Measurements from ENCODE around the gene NAP1L1. TPM values are rescaled to one million over a fixed set of nuclear protein-coding genes. Genes with fewer than 3 reads are reported as not detected.

NAP1L1 gene
- total RNA-seq, 1 experiment from 2014 or later: 467 TPM

DNA sequence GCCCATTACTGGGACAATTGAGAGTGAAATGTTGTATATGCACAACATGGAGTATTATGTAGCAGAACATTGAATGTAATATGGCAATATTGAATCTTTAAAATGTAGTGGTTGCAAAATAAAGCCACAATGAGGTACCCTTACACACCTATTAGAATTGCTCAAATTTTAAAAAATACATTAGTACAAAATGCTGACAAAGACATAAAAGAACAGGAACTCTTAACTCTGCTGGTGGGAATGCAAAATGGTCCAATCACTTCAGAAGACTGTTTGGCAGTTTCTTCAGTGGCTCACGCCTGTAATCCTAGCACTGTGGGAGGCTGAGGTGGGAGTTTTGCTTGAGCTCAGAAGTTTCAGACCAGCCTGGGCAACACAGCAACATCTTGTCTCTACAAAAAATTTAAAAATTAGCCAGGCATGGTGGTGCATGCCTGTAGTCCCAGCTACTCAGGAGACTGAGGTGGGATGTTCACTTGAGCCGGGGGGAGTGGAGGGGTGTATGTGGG lies 6.8 kb upstream of the NAP1L1 start:
- no peak overlapping the region for H3K4me3 Mint-ChIP-seq (ENCODE audit: low read depth, unreplicated experiment)
- no peak for DNase-seq
- no peaks in the 10 kb centered on the region for H3K9me3 Mint-ChIP-seq (ENCODE audit: low read depth, unreplicated experiment)
- CTCF ChIA-PET: no interaction called here
- no peak overlapping the region for H3K27ac Mint-ChIP-seq (ENCODE audit: unreplicated experiment)
- no peaks in the 10 kb centered on the region for H3K27me3 Mint-ChIP-seq (ENCODE audit: unreplicated experiment)
- H3K36me3 Mint-ChIP-seq (ENCODE audit: insufficient read depth, unreplicated experiment): no peaks in the 10 kb centered on the region
- TF ChIP-seq, protein P1, sequence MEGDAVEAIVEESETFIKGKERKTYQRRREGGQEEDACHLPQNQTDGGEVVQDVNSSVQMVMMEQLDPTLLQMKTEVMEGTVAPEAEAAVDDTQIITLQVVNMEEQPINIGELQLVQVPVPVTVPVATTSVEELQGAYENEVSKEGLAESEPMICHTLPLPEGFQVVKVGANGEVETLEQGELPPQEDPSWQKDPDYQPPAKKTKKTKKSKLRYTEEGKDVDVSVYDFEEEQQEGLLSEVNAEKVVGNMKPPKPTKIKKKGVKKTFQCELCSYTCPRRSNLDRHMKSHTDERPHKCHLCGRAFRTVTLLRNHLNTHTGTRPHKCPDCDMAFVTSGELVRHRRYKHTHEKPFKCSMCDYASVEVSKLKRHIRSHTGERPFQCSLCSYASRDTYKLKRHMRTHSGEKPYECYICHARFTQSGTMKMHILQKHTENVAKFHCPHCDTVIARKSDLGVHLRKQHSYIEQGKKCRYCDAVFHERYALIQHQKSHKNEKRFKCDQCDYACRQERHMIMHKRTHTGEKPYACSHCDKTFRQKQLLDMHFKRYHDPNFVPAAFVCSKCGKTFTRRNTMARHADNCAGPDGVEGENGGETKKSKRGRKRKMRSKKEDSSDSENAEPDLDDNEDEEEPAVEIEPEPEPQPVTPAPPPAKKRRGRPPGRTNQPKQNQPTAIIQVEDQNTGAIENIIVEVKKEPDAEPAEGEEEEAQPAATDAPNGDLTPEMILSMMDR (IDR thresholded peaks at IDR 0.05; ENCODE audit: unreplicated experiment): no peak
- no TSS peak for BruUV-seq (replicated peaks)
- intact Hi-C loops (cut with micrococcal nuclease; ENCODE audit: unreplicated experiment): no loop called here
- peaks cover under 1% of the 10 kb centered on the region for H3K4me1 Mint-ChIP-seq (ENCODE audit: low read depth, unreplicated experiment)

DNA sequence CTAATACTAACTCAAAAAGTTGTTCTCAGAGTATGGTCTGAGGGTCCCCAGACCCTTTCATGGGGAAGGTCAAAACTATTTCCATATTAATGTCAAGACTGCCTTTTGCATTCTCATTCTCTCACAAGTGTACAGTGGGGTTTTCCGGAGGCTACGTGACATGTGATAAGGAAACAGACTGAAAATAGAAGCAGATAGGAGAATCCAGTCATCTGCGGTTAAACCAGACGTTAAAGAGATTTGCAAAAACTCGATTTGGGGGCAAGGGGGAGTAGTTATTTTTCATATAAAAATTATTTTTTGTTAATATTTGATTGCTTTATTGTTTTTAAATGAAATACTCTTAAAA lies 1.0 kb upstream of the NAP1L1 start:
- Mint-ChIP-seq H3K9me3 (ENCODE audit: low read depth, unreplicated experiment) (no peaks in the 10 kb centered on the region), H3K4me1 (ENCODE audit: low read depth, unreplicated experiment) (peaks cover 30% of the 10 kb centered on the region), H3K36me3 (ENCODE audit: insufficient read depth, unreplicated experiment) (peaks cover 38% of the 10 kb centered on the region), H3K27me3 (ENCODE audit: unreplicated experiment) (no peaks in the 10 kb centered on the region), H3K27ac (ENCODE audit: unreplicated experiment) (peak overlapping the region; percentile 97), H3K4me3 (ENCODE audit: low read depth, unreplicated experiment) (peak overlapping the region; percentile 99)
- no TSS peak for BruUV-seq (replicated peaks)
- CTCF ChIA-PET: no interaction called here
- intact Hi-C loops (cut with micrococcal nuclease; ENCODE audit: unreplicated experiment): loop anchor here (2.0 to 10.0 kb wide), 2 partner anchors 261 to 469 kb away; partner anchors contain the start of gene OSBPL8
- TF ChIP-seq, protein P1 (IDR thresholded peaks at IDR 0.05; ENCODE audit: unreplicated experiment): no peak
- no peak for DNase-seq

DNA sequence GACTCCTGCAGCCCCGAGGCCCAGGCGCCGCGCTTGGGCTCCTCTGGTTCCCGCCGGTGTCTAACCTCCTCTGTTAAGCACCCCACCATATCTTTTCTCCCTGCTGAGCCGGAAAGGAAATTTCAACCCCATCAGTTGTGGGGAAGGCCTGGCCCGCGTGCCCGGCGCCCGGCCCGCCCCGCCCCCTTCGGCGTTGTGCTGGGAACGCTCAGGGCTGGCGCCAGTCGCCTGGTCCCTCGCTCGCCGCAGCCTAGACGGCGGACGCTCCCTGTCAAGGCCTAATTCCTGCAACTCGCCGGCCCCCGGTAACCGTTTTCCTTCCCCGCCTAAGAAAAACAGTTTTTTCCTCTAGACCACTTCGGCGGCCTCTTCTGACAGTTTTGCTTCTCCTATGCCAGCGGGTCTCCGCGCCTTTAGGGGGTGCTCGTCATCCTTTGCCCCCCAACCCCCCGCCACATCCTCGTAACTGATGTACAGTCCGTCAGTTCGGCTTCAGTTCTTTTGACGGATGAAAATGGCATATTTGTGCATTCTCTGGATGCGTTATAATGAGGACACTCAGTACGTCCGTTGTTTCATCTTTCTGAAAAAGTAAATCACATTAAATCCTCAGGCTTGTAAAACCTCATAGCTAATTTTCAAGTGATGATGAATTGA lies 506 bp upstream of the NAP1L1 start:
- H3K27ac Mint-ChIP-seq (ENCODE audit: unreplicated experiment): peak overlapping the region; percentile 97
- CTCF ChIA-PET: interaction anchor here (0.5 kb wide), 1 partner anchor 51 kb away, joined by 5 read pairs; no protein-coding TSS in a partner anchor
- peaks cover 31% of the 10 kb centered on the region for H3K4me1 Mint-ChIP-seq (ENCODE audit: low read depth, unreplicated experiment)
- no peaks in the 10 kb centered on the region for H3K27me3 Mint-ChIP-seq (ENCODE audit: unreplicated experiment)
- no peak for DNase-seq
- H3K4me3 Mint-ChIP-seq (ENCODE audit: low read depth, unreplicated experiment): peak overlapping the region; percentile 99
- peaks cover 39% of the 10 kb centered on the region for H3K36me3 Mint-ChIP-seq (ENCODE audit: insufficient read depth, unreplicated experiment)
- TF ChIP-seq, protein P1 (IDR thresholded peaks at IDR 0.05; ENCODE audit: unreplicated experiment): peak; percentile 13
- TSS peak; percentile 61 for BruUV-seq (replicated peaks)
- H3K9me3 Mint-ChIP-seq (ENCODE audit: low read depth, unreplicated experiment): no peaks in the 10 kb centered on the region
- intact Hi-C loops (cut with micrococcal nuclease; ENCODE audit: unreplicated experiment): loop anchor here (2.0 to 10.0 kb wide), 3 partner anchors 262 to 470 kb away; partner anchors contain the start of gene OSBPL8

DNA sequence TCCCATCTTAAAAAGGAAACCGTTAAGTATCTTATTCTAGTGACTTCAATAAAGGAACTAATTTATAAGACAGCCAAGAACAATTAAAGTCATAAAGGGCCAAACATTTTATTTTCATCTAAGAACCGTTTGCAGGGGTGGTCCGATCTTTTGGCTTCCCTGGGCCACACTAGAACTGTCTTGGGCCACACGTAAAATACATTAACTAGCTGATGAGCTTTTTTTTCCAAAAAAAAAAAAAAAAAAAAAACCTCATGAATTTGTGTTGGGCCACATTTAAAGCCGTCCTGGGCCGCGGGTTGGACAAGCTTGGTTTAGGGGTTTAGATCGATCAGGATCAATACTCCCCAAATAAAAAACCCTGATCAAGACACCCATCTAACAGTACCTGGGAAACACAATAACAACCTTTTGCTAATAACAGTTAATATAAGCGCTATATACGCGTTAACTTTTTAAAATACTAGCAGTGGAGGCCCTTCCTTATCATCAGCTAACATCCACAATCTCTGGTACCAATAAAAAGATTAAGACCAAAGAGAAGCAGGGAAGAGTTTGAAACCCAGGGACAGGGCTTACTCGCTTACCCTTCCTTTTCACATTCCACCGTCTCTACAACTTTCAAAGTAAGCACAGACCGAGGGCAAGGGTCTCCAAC lies 1.1 kb downstream of the NAP1L1 start:
- peak overlapping the region; percentile 97 for H3K27ac Mint-ChIP-seq (ENCODE audit: unreplicated experiment)
- CTCF ChIA-PET: interaction anchor here (1.0 to 1.6 kb wide), 2 partner anchors 340 to 373 kb away, joined by 3 to 4 read pairs; no protein-coding TSS in a partner anchor

More for the DNA sequence above, 1.1 kb downstream of the NAP1L1 start:
- Mint-ChIP-seq H3K4me3 (ENCODE audit: low read depth, unreplicated experiment) (peak overlapping the region; percentile 99), H3K4me1 (ENCODE audit: low read depth, unreplicated experiment) (peaks cover 34% of the 10 kb centered on the region), H3K27me3 (ENCODE audit: unreplicated experiment) (no peaks in the 10 kb centered on the region), H3K9me3 (ENCODE audit: low read depth, unreplicated experiment) (peaks cover 3% of the 10 kb centered on the region), H3K36me3 (ENCODE audit: insufficient read depth, unreplicated experiment) (peaks cover 47% of the 10 kb centered on the region)
- BruUV-seq (replicated peaks): no TSS peak
- no peak for DNase-seq
- TF ChIP-seq, protein P1 (IDR thresholded peaks at IDR 0.05; ENCODE audit: unreplicated experiment): no peak
- intact Hi-C loops (cut with micrococcal nuclease; ENCODE audit: unreplicated experiment): loop anchor here (5.0 to 10.0 kb wide), 2 partner anchors 374 to 471 kb away; partner anchors contain the start of gene OSBPL8

All from Calu3 (cell line).